Measurements from ENCODE around the gene TTLL8.

DNA sequence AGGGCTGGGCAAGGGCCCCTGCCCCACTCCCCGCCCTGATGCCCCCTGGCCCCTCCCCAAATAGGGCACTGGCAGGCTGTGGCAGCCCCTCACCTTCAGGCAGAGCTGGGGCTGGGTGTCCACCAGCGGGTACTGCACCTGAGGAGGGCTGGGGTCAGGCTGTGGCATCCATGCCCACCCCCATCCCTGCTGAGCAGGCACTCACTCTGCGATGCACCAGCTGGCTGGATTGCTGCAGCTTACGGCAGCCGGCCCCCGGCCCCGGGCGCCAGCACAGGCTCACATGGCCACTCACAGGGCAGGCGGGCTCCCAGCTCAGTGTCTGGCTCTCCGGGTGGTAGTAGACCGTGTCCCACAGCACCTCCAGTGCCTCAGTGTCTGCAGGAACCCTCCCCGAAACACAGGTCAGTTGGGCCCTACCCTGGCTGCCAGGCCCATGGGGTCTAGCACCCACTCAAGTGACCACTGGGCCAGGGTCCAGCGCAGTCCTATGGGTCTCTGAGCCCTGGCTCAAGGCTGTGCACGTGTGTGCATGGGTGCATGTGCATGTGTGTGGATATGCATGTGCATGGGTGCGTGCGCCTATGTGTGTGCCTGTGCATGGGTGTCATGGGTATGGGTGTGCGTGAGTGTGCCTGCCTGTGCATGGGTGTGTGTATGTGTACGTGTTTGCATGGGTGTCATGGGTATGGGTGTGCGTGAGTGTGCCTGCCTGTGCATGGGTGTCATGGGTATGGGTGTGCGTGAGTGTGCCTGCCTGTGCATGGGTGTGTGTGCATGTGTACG, 60.0 kb downstream of the TTLL8 start:
- TF ChIP-seq, protein P1, sequence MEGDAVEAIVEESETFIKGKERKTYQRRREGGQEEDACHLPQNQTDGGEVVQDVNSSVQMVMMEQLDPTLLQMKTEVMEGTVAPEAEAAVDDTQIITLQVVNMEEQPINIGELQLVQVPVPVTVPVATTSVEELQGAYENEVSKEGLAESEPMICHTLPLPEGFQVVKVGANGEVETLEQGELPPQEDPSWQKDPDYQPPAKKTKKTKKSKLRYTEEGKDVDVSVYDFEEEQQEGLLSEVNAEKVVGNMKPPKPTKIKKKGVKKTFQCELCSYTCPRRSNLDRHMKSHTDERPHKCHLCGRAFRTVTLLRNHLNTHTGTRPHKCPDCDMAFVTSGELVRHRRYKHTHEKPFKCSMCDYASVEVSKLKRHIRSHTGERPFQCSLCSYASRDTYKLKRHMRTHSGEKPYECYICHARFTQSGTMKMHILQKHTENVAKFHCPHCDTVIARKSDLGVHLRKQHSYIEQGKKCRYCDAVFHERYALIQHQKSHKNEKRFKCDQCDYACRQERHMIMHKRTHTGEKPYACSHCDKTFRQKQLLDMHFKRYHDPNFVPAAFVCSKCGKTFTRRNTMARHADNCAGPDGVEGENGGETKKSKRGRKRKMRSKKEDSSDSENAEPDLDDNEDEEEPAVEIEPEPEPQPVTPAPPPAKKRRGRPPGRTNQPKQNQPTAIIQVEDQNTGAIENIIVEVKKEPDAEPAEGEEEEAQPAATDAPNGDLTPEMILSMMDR (IDR thresholded peaks at IDR 0.05), result no peak
- TF ChIP-seq EP300 (IDR thresholded peaks at IDR 0.05) (no peak), POLR2AphosphoS5 (IDR thresholded peaks at IDR 0.05) (no peak)
